ENCODE results near the gene RAVER1.

DNA sequence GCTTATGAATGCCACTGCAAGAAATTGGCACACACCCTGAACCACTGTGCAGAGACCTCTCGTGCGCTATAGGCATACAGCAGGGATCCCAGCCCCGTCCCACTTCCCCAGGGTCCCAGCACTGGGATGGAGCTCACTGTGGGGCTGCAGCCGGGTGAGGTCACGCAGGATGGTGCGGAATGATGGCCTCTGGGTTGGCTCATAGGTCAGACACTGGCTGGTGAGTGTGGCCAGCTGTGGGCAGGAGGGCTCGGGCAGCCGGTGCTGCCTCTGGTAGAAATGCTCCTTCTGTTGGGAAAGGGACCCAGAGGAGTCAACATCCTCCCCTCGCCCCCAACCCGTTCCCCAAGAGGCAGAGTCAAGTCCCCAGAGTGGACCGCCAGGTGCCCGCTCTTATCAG is 23.1 kb upstream of the RAVER1 start:
- TF ChIP-seq, protein P1, sequence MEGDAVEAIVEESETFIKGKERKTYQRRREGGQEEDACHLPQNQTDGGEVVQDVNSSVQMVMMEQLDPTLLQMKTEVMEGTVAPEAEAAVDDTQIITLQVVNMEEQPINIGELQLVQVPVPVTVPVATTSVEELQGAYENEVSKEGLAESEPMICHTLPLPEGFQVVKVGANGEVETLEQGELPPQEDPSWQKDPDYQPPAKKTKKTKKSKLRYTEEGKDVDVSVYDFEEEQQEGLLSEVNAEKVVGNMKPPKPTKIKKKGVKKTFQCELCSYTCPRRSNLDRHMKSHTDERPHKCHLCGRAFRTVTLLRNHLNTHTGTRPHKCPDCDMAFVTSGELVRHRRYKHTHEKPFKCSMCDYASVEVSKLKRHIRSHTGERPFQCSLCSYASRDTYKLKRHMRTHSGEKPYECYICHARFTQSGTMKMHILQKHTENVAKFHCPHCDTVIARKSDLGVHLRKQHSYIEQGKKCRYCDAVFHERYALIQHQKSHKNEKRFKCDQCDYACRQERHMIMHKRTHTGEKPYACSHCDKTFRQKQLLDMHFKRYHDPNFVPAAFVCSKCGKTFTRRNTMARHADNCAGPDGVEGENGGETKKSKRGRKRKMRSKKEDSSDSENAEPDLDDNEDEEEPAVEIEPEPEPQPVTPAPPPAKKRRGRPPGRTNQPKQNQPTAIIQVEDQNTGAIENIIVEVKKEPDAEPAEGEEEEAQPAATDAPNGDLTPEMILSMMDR (IDR thresholded peaks at IDR 0.05): no peak
- TF ChIP-seq POLR2AphosphoS5 (IDR thresholded peaks at IDR 0.05): no peak
- TF ChIP-seq POLR2A (IDR thresholded peaks at IDR 0.05): no peak
- TF ChIP-seq EP300 (IDR thresholded peaks at IDR 0.05): no peak
